Testis (tissue), 2 donors: ENCODE data around the gene JMJD6.

Experiments
- POLR2A ChIP-seq: fragments of 450-650 bp; IDR thresholded peaks from one replicate; pipeline ENCODE4 v1.6.1; 2017; ENCODE audit warnings: antibody characterized with exemption, mild to moderate bottlenecking, moderate library complexity
- TF ChIP-seq, protein P1 (sequence below), 3 experiments: fragments of 450-650 bp in 2 of 3; fragments of 200-600 bp in 1 of 3; sonication (generic) in 1 of 3; IDR thresholded peaks; one replicate each; pipeline ENCODE4 v1.5.1; 2016 to 2019; ENCODE audit warnings: antibody characterized with exemption in 3 of 3, mild to moderate bottlenecking in 2 of 3, moderate library complexity in 1 of 3

DNA sequence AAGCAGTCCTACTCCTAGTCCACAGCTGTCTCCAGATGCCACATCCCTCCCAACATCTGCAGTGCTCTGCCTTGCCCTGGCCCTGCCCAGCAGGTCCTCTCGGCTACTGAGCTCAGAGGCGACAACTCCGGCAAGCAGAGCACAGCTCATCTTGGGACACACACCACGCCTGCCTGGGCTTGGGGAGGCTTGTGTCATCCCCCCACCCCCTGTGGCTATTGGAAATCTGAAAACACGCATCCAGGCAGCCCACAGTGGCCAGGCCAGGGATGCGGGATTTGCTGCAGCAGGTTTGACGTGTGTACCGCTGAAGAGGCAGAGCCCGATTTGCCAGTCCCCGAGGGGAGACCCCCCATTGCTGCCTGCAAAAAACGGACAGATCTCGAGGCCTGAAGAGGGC, 41.0 kb downstream of the JMJD6 start:
- TF ChIP-seq, protein P1, sequence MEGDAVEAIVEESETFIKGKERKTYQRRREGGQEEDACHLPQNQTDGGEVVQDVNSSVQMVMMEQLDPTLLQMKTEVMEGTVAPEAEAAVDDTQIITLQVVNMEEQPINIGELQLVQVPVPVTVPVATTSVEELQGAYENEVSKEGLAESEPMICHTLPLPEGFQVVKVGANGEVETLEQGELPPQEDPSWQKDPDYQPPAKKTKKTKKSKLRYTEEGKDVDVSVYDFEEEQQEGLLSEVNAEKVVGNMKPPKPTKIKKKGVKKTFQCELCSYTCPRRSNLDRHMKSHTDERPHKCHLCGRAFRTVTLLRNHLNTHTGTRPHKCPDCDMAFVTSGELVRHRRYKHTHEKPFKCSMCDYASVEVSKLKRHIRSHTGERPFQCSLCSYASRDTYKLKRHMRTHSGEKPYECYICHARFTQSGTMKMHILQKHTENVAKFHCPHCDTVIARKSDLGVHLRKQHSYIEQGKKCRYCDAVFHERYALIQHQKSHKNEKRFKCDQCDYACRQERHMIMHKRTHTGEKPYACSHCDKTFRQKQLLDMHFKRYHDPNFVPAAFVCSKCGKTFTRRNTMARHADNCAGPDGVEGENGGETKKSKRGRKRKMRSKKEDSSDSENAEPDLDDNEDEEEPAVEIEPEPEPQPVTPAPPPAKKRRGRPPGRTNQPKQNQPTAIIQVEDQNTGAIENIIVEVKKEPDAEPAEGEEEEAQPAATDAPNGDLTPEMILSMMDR (IDR thresholded peaks at IDR 0.05), result no peak
- no peak for TF ChIP-seq POLR2A
